ENCODE measurements around the gene AMFR.

DNA sequence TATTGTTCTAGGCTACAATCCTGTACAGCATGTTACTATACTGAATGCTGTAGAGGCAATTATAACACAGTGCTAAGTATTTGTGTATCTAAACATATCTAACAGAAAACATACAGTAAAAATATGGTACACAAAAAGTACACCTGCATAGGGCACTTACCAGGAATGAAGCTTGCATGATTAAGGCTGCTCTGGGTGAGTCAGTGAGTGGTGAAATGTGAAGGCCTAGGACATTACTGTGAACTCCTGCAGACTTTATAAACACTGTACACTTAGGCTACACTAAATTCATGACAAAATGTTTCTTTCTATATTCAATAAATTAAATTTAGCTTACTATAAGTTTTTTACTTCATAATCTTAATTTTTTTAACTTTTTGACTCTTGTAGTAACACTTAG, 37.1 kb downstream of the AMFR start:
- TF ChIP-seq, protein P1, sequence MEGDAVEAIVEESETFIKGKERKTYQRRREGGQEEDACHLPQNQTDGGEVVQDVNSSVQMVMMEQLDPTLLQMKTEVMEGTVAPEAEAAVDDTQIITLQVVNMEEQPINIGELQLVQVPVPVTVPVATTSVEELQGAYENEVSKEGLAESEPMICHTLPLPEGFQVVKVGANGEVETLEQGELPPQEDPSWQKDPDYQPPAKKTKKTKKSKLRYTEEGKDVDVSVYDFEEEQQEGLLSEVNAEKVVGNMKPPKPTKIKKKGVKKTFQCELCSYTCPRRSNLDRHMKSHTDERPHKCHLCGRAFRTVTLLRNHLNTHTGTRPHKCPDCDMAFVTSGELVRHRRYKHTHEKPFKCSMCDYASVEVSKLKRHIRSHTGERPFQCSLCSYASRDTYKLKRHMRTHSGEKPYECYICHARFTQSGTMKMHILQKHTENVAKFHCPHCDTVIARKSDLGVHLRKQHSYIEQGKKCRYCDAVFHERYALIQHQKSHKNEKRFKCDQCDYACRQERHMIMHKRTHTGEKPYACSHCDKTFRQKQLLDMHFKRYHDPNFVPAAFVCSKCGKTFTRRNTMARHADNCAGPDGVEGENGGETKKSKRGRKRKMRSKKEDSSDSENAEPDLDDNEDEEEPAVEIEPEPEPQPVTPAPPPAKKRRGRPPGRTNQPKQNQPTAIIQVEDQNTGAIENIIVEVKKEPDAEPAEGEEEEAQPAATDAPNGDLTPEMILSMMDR (IDR thresholded peaks at IDR 0.05): no peak
- TF ChIP-seq ZFX (IDR thresholded peaks at IDR 0.05; ENCODE audit: borderline replicate concordance): no peak

Measured in 22Rv1 (cell line).